Type B pancreatic cell (in vitro differentiated cells): ENCODE data around the gene ADI1. TPM values are rescaled to one million over a fixed set of nuclear protein-coding genes. Genes with fewer than 3 reads are reported as not detected.

Experiments
- DNase-seq: peaks from one replicate; pipeline ENCODE4 v3.0.0; 2021; ENCODE audit warnings: mixed read lengths; ENCODE audit not compliant: unreplicated experiment; ENCODE audit errors: extremely low spot score
- H3K27ac Mint-ChIP-seq: 2 replicates; pipeline ENCODE4 v1.8.0; 2021; ENCODE audit warnings: mild to moderate bottlenecking, mixed read lengths
- H3K27me3 Mint-ChIP-seq: 2 replicates; pipeline ENCODE4 v1.8.0; 2021; ENCODE audit warnings: mixed read lengths
- H3K36me3 Mint-ChIP-seq: 2 replicates; pipeline ENCODE4 v1.8.0; 2021; ENCODE audit warnings: mixed read lengths
- H3K4me1 Mint-ChIP-seq: one replicate; pipeline ENCODE4 v1.8.0; 2021; ENCODE audit warnings: mixed read lengths; ENCODE audit not compliant: unreplicated experiment
- H3K4me3 Mint-ChIP-seq: 2 replicates; pipeline ENCODE4 v1.8.0; 2021; ENCODE audit warnings: mild to moderate bottlenecking, mixed read lengths
- H3K9me3 Mint-ChIP-seq: 2 replicates; pipeline ENCODE4 v1.8.0; 2021; ENCODE audit warnings: mixed read lengths
- CTCF ChIP-seq: fragments of 200-600 bp; sonication (generic); conservative IDR thresholded peaks from 2 replicates; pipeline ENCODE4 v1.5.0; 2021; ENCODE audit warnings: antibody characterized with exemption, mild to moderate bottlenecking
- total RNA-seq: library from RNA; stranded (reverse); gene quantifications from 2 replicates; pipeline ENCODE4 v1.2.1, GENCODE V29; 2021; ENCODE audit warnings: low replicate concordance

Gene ADI1
- total RNA-seq, 1 donor from 2014 or later: 40.0 TPM

GRCh38 chr2:3482363-3482821, 36.9 kb downstream of the ADI1 start:
- Mint-ChIP-seq H3K4me3 (no peak overlapping the region), H3K4me1 (no peaks in the 10 kb centered on the region), H3K27ac (no peak overlapping the region), H3K27me3 (no peaks in the 10 kb centered on the region), H3K36me3 (peaks cover 17% of the 10 kb centered on the region), H3K9me3 (no peaks in the 10 kb centered on the region)
- TF ChIP-seq CTCF: no peak
- DNase-seq: no peak

DNA sequence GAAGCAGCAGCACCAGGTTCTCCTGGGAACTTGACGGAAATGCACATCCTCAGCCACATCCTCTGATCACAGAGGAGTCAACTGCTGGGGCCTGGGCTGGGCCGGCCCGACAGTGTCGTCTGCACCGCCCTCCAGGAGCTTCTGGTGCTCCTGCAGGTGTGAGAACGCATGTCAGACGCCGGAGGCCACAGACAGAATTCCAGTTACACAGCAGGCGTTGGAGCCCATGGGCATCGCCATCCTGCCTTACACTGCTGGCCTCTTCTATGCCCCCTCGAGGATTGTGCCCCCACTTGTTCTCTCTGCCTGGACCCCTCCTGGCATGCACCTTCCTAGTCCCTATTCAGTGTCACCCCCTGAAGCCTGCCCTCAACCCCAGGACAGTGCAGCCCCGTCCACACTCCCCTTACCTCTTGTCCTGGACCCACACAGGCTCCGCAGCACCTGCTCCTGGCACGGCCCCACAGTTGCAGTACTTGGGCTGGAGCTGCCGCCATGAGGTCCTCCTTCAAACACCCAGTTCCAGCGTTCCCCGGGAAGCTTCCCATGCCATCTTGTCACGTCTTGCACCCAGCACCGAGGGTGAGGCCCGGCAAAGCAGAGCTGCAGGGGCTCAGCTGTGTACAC, 37.5 kb downstream of the ADI1 start:
- no peaks in the 10 kb centered on the region for H3K9me3 Mint-ChIP-seq
- no peak overlapping the region for H3K27ac Mint-ChIP-seq
- DNase-seq: no peak
- no peaks in the 10 kb centered on the region for H3K27me3 Mint-ChIP-seq
- TF ChIP-seq CTCF: no peak
- no peak overlapping the region for H3K4me3 Mint-ChIP-seq
- H3K36me3 Mint-ChIP-seq: peaks cover 17% of the 10 kb centered on the region
- H3K4me1 Mint-ChIP-seq: no peaks in the 10 kb centered on the region

DNA sequence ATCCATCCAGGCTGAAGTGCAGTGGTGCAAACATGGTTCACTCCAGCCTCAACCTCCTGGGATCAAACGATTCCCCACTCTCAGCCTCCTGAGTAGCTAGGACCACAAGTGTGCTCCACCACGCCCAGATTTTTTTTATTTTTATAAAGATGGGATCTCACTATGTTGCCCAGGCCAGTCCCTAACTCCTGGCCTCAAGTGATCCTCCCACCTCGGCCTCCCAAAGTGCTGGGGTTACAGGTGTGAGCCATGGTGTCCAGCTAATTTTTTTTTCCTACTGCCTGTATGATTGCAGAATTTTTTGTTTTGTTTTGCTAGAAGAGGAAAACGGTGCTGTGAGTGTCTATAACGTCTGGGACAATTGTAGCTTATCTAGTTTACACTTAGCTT, 38.3 kb downstream of the ADI1 start:
- no peak for DNase-seq
- Mint-ChIP-seq H3K27ac (no peak overlapping the region), H3K4me3 (no peak overlapping the region), H3K9me3 (no peaks in the 10 kb centered on the region), H3K36me3 (peaks cover 19% of the 10 kb centered on the region), H3K27me3 (no peaks in the 10 kb centered on the region), H3K4me1 (peaks cover 3% of the 10 kb centered on the region)
- TF ChIP-seq CTCF: no peak

- H3K36me3 Mint-ChIP-seq: peaks cover 16% of the 10 kb centered on the region
- no peaks in the 10 kb centered on the region for H3K9me3 Mint-ChIP-seq
- DNase-seq: no peak
- H3K4me3 Mint-ChIP-seq: no peak overlapping the region
- H3K27ac Mint-ChIP-seq: no peak overlapping the region
- H3K27me3 Mint-ChIP-seq: no peaks in the 10 kb centered on the region
- TF ChIP-seq CTCF: no peak
- H3K4me1 Mint-ChIP-seq: peaks cover 6% of the 10 kb centered on the region
Observed at GRCh38 chr2:3480352-3481010, 38.9 kb downstream of the ADI1 start.

GRCh38 chr2:3479430-3480320, 39.7 kb downstream of the ADI1 start:
- Mint-ChIP-seq H3K4me1 (peaks cover 6% of the 10 kb centered on the region), H3K4me3 (no peak overlapping the region), H3K27me3 (no peaks in the 10 kb centered on the region), H3K27ac (no peak overlapping the region), H3K36me3 (peaks cover 14% of the 10 kb centered on the region), H3K9me3 (no peaks in the 10 kb centered on the region)
- no peak for TF ChIP-seq CTCF
- DNase-seq: no peak
